Suprapubic skin (tissue), 4 donors: Measurements from ENCODE around the gene RNASE11. TPM values are rescaled to one million over a fixed set of nuclear protein-coding genes. Genes with fewer than 3 reads are reported as not detected.
"Not testable (repeated sequence)": the region's sequence is repeated elsewhere in the genome, so short reads cannot be mapped to it uniquely, and the experiment has no call there.

ENCODE experiments used
- DNase-seq, 2 donors: peaks; one replicate each; pipeline ENCODE4 v3.0.0-alpha.2; 2019; ENCODE audit warnings: low spot score in 2 of 2
- H3K27ac ChIP-seq: fragments of 200-600 bp; sonication (generic); one replicate; pipeline ENCODE4 v1.5.1; 2019
- H3K27me3 ChIP-seq: fragments of 200-600 bp; sonication (generic); one replicate; pipeline ENCODE4 v1.5.1; 2019
- H3K36me3 ChIP-seq: fragments of 200-600 bp; sonication (generic); one replicate; pipeline ENCODE4 v1.5.1; 2019
- H3K4me1 ChIP-seq: fragments of 200-600 bp; sonication (generic); one replicate; pipeline ENCODE4 v1.5.1; 2019
- H3K4me3 ChIP-seq: fragments of 200-600 bp; sonication (generic); one replicate; pipeline ENCODE4 v1.5.1; 2019; ENCODE audit warnings: mild to moderate bottlenecking
- H3K9me3 ChIP-seq: fragments of 200-600 bp; sonication (generic); one replicate; pipeline ENCODE4 v1.5.1; 2019
- EP300 ChIP-seq: sonication (generic); formaldehyde crosslinking; IDR thresholded peaks from one replicate; pipeline ENCODE4 v1.6.1; 2017; ENCODE audit warnings: antibody characterized with exemption
- POLR2A ChIP-seq, 2 donors: fragments of 450-650 bp; IDR thresholded peaks; one replicate each; pipeline ENCODE4 v1.6.1; 2017; ENCODE audit warnings: antibody characterized with exemption in 2 of 2, mild to moderate bottlenecking in 2 of 2, moderate library complexity in 2 of 2
- POLR2AphosphoS5 ChIP-seq, 3 donors: sonication (generic); formaldehyde crosslinking; IDR thresholded peaks; one replicate each; pipeline ENCODE4 v1.6.1; 2017; ENCODE audit warnings: antibody characterized with exemption in 3 of 3
- WGBS: methylation state at CpG from one replicate; pipeline ENCODE4 v1.1.5; 2018; 5-methylcytosine and 5-hydroxymethylcytosine counted together
- total RNA-seq, 4 donors: library from RNA; depleted of rRNA; stranded (reverse); fragments of >200 nt; gene quantifications; one replicate each; pipeline ENCODE4 v1.1.0, GENCODE V29; 2016
- TF ChIP-seq, protein P1 (sequence below), 2 donors: fragments of 200-600 bp in 1 of 2; fragments of 450-650 bp in 1 of 2; sonication (generic) in 1 of 2; IDR thresholded peaks; one replicate each; pipeline ENCODE4 v1.5.1; 2016 to 2019; ENCODE audit warnings: antibody characterized with exemption in 2 of 2, mild to moderate bottlenecking in 1 of 2, moderate library complexity in 1 of 2

Gene RNASE11
- total RNA-seq, 4 donors from 2014 or later: not detected

DNA sequence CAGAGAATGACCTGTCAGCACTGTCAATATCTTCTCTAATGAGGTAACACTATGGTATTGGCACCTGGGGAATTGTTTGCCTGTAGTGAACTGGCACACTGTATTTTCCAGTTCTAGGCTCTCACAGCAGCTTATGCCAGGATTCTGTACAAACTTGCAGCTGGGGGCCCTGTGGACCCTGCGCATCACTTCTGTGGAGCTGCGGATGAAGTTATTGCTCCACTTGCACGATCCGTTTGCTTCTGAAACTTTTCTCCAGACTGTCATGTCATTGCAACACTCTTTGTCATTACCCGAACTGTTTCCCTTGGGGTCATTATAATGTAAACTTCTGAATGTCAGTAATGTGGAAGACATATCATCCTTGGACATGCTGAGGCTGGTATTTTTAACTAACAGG lies 3.9 kb downstream of the RNASE11 start:
- no peak for TF ChIP-seq EP300
- TF ChIP-seq, protein P1, sequence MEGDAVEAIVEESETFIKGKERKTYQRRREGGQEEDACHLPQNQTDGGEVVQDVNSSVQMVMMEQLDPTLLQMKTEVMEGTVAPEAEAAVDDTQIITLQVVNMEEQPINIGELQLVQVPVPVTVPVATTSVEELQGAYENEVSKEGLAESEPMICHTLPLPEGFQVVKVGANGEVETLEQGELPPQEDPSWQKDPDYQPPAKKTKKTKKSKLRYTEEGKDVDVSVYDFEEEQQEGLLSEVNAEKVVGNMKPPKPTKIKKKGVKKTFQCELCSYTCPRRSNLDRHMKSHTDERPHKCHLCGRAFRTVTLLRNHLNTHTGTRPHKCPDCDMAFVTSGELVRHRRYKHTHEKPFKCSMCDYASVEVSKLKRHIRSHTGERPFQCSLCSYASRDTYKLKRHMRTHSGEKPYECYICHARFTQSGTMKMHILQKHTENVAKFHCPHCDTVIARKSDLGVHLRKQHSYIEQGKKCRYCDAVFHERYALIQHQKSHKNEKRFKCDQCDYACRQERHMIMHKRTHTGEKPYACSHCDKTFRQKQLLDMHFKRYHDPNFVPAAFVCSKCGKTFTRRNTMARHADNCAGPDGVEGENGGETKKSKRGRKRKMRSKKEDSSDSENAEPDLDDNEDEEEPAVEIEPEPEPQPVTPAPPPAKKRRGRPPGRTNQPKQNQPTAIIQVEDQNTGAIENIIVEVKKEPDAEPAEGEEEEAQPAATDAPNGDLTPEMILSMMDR (IDR thresholded peaks at IDR 0.05): no peak
- no peak for TF ChIP-seq POLR2A (IDR thresholded peaks at IDR 0.05)
- TF ChIP-seq POLR2AphosphoS5 (IDR thresholded peaks at IDR 0.05): no peak
- no peaks in the 10 kb centered on the region for H3K4me1 ChIP-seq
- H3K4me3 ChIP-seq: no peak overlapping the region
- no peaks in the 10 kb centered on the region for H3K36me3 ChIP-seq
- WGBS: 75% methylated on average over 5 of the region's 5 CpGs
- no peaks in the 10 kb centered on the region for H3K9me3 ChIP-seq
- no peak for DNase-seq
- no peak overlapping the region for H3K27ac ChIP-seq
- no peaks in the 10 kb centered on the region for H3K27me3 ChIP-seq

- no peak for TF ChIP-seq POLR2AphosphoS5 (IDR thresholded peaks at IDR 0.05)
- TF ChIP-seq EP300: no peak
- H3K4me3 ChIP-seq: no peak overlapping the region
- no peak overlapping the region for H3K27ac ChIP-seq
- no peak for DNase-seq
- no peaks in the 10 kb centered on the region for H3K36me3 ChIP-seq
- no peaks in the 10 kb centered on the region for H3K9me3 ChIP-seq
- no peaks in the 10 kb centered on the region for H3K27me3 ChIP-seq
- no peaks in the 10 kb centered on the region for H3K4me1 ChIP-seq
Measured at GRCh38 chr14:20583142-20583541, 4.7 kb downstream of the RNASE11 start.

GRCh38 chr14:20580242-20580641 lies 7.6 kb downstream of the RNASE11 start:
- no peak overlapping the region for H3K4me3 ChIP-seq
- 87% methylated on average over 4 of the region's 4 CpGs for WGBS
- no peaks in the 10 kb centered on the region for H3K27me3 ChIP-seq
- H3K9me3 ChIP-seq: no peaks in the 10 kb centered on the region
- H3K27ac ChIP-seq: no peak overlapping the region
- no peaks in the 10 kb centered on the region for H3K36me3 ChIP-seq
- no peak for TF ChIP-seq POLR2A (IDR thresholded peaks at IDR 0.05)
- no peak for TF ChIP-seq EP300
- no peak for TF ChIP-seq POLR2AphosphoS5 (IDR thresholded peaks at IDR 0.05)
- TF ChIP-seq, protein P1 (IDR thresholded peaks at IDR 0.05): no peak
- H3K4me1 ChIP-seq: no peaks in the 10 kb centered on the region
- no peak for DNase-seq

GRCh38 chr14:20578784-20579502 lies 8.9 kb downstream of the RNASE11 start:
- no peak overlapping the region for H3K4me3 ChIP-seq
- H3K27me3 ChIP-seq: no peaks in the 10 kb centered on the region
- no peak for DNase-seq
- no peak overlapping the region for H3K27ac ChIP-seq
- 78% methylated on average over 13 of the region's 14 CpGs for WGBS
- H3K36me3 ChIP-seq: no peaks in the 10 kb centered on the region
- no peaks in the 10 kb centered on the region for H3K4me1 ChIP-seq
- H3K9me3 ChIP-seq: no peaks in the 10 kb centered on the region
- TF ChIP-seq EP300: no peak
- TF ChIP-seq, protein P1 (IDR thresholded peaks at IDR 0.05): no peak
- no peak for TF ChIP-seq POLR2A (IDR thresholded peaks at IDR 0.05)
- TF ChIP-seq POLR2AphosphoS5 (IDR thresholded peaks at IDR 0.05): no peak

GRCh38 chr14:20578325-20578724 lies 9.5 kb downstream of the RNASE11 start:
- H3K36me3 ChIP-seq: no peaks in the 10 kb centered on the region
- WGBS: 67% methylated on average over 3 of the region's 3 CpGs
- H3K27me3 ChIP-seq: no peaks in the 10 kb centered on the region
- no peak overlapping the region for H3K27ac ChIP-seq
- no peaks in the 10 kb centered on the region for H3K4me1 ChIP-seq
- H3K9me3 ChIP-seq: no peaks in the 10 kb centered on the region
- no peak for TF ChIP-seq POLR2A (IDR thresholded peaks at IDR 0.05)
- no peak for TF ChIP-seq EP300
- no peak for TF ChIP-seq POLR2AphosphoS5 (IDR thresholded peaks at IDR 0.05)
- no peak for DNase-seq
- H3K4me3 ChIP-seq: no peak overlapping the region

DNA sequence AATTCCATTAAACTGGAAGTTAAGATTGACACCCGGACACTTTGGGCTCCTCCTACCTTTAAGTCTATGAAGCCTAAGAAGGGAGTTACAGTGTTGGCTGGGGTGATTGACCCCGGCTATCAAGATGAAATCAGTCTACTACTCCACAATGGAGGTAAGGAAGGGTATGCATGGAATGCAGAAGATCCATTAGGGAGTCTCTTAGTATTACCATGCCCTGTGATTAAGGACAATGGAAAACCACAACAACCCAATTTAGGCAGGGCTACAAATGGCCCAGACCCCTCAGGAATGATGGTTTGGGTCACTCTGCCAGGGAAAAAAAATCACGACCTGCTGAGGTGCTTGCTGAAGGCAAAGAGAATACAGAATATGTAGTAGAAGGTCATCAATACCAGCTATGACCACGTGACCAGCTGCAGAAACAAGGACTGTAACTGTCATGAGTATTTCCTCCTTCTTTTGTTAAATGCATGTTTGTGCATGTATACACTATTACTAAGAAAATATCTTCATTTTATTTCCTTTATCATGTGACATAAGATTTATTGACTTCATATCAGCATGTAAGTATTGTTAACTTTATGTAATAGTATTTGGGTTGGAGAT lies 15.3 kb downstream of the RNASE11 start:
- peaks cover 13% of the 10 kb centered on the region for H3K9me3 ChIP-seq
- not testable (repeated sequence) for H3K27me3 ChIP-seq, H3K4me3 ChIP-seq, DNase-seq, H3K27ac ChIP-seq, H3K36me3 ChIP-seq, H3K4me1 ChIP-seq
- WGBS: 61% methylated on average over 4 of the region's 4 CpGs

GRCh38 chr14:20570720-20571119 lies 17.1 kb downstream of the RNASE11 start:
- not testable (repeated sequence) for H3K4me1 ChIP-seq, H3K4me3 ChIP-seq
- 63% methylated on average over 1 of the region's 1 CpG for WGBS

GRCh38 chr14:20569865-20570264 lies 17.9 kb downstream of the RNASE11 start:
- not testable (repeated sequence) for H3K27me3 ChIP-seq, H3K36me3 ChIP-seq, H3K4me3 ChIP-seq, H3K4me1 ChIP-seq, DNase-seq, H3K27ac ChIP-seq
- WGBS: 96% methylated on average over 2 of the region's 2 CpGs
- peaks cover 13% of the 10 kb centered on the region for H3K9me3 ChIP-seq

More at GRCh38 chr14:20570720-20571119, 17.1 kb downstream of the RNASE11 start:
- not testable (repeated sequence) for H3K27me3 ChIP-seq, DNase-seq, H3K36me3 ChIP-seq, H3K27ac ChIP-seq
- peaks cover 13% of the 10 kb centered on the region for H3K9me3 ChIP-seq
